HG03342 (cell line): ENCODE data around the gene TGM1.
"Not testable (repeated sequence)": the region's sequence is repeated elsewhere in the genome, so short reads cannot be mapped to it uniquely, and the experiment has no call there.

Source experiments
- ATAC-seq: cut with Tn5 transposase; IDR thresholded peaks from one replicate; pipeline ENCODE4 v1.9.1; 2021; ENCODE audit warnings: mild to moderate bottlenecking, moderate library complexity; ENCODE audit not compliant: unreplicated experiment

Gene TGM1

DNA sequence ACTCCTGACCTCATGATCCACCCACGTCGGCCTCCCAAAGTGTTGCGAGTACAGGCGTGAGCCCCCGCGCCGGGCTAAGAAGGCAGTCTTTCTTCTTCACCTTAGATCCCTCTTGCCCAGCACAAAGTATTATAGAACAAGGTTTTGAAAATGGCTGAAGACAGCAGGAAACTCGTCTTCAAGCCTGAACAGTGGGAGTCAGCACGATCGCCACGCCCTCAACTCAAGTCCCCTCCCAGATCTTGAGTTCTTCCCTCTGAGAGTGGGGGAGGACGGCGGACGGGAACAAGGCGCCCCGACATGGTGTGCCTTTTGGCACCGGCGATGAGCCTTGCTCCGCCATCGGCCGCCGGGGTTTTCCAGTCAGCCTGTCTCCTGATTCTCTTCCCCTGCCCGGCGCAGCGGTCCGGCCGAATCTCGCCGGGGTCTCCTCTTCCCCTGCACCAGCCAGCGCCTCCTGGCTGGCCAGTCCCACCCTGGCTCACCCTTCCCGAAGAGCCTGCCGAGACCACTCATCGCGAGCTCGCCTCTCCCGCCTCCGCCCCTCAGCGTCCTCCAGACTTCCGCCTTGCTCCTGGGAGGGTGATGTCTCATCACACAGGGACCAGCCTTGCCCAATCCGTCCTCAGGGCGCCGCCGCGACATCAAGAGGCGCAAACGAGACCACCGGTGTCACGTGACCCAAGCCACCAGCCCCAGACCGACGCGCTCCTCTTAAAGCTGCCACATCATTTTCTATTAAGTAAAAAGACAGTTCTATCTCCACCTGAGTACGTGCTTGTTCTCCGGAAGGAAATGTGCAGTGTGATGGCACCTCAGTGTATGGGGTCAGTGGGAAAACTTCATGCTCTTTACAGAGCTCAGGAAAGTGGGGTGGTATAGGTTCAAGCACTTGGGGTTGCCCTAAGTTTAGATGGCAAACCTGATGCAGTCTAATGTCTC, 49.8 kb downstream of the TGM1 start, which contains the start of gene CHMP4A:
Gene CHMP4A, minus strand, starts transcription at position 565 of the 942 bp plus-strand sequence. Its CDS starts 49 bp downstream, at position 516.
- ATAC-seq, result peak; percentile 75

- ATAC-seq, result no peak
Observed at GRCh38 chr14:24211311-24211710, 51.7 kb downstream of the TGM1 start.

- no peak for ATAC-seq
Observed at GRCh38 chr14:24207625-24208024, 55.4 kb downstream of the TGM1 start.

GRCh38 chr14:24207104-24207551, 55.8 kb downstream of the TGM1 start:
- no peak for ATAC-seq

DNA sequence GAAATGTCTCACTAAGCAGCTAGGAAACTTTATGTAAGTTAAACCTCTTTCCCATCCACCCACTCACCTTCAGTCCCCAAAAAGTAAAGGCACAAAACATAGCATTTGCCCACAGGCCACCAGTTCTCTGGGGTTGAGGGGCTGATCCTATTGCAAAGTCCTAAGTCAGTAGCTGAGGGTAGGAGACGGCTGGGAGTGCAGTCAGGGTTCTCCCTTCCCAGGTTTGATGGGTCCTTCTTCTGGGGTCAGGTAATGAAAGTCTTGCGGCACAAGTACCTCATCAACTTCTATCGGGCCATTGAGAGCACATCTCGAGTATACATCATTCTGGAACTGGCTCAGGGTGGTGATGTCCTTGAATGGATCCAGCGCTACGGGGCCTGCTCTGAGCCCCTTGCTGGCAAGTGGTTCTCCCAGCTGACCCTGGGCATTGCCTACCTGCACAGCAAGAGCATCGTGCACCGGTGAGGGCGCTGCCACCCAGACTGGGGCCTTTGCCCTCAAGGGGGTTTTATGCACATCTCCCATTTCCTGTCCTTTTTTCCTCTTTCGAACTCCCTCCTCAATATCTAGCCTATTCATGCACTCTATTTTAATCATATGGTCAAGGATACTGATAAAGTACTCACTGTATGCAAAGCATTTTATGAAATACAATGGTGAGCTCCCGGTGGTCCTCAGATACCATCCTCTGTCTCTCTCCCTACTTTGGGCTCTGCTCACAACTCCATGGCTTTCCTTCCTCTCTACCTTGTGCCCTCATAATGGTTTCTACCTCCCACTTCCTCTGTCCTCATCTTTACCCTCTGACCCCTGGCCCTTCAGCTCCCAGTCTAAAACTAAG, 56.5 kb downstream of the TGM1 start:
- ATAC-seq, result no peak

DNA sequence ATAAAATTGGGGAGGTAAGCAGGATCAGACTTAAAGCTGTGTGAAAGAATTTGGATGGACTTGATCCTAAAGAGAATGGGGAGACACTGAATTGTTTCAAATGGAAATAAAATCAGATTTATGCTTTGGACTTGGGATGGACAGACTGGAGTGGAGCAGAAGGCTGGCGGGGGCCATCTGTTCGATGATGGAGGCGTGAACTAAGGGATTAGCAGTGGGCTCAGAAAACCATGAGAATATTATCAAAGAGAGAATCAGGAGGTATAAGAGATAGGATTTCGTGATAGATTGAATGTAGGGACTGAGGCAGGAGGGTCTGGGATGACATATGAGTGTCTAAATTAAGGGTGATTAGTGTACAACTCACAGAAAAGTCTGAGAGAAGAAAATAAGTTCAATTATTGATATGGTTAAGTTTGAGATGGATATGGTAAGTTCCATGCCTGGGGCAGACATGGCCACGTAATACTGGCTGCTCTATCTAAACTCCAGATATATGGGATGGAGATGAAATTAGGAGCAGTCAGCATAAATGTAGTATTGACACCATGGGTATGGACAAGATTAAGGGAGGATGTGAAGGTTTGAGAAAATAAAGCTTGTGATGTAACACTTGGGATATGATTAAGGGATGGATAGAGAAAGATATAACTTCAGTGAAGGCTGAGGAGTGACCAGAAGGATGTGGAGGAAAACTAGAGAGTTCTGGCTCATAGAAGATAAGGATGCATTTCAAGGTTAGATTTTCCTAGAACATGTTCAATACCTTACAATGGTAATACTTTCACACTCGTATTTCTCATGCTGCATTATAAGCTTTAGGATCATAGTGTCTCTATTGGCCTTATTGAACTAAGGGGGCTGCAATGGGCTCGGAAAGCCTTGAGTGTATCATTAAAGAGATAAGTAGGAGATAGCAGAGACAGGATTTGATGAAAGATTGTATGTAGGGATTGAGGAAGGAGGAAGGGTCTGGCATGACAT, 58.5 kb downstream of the TGM1 start:
- no peak for ATAC-seq

DNA sequence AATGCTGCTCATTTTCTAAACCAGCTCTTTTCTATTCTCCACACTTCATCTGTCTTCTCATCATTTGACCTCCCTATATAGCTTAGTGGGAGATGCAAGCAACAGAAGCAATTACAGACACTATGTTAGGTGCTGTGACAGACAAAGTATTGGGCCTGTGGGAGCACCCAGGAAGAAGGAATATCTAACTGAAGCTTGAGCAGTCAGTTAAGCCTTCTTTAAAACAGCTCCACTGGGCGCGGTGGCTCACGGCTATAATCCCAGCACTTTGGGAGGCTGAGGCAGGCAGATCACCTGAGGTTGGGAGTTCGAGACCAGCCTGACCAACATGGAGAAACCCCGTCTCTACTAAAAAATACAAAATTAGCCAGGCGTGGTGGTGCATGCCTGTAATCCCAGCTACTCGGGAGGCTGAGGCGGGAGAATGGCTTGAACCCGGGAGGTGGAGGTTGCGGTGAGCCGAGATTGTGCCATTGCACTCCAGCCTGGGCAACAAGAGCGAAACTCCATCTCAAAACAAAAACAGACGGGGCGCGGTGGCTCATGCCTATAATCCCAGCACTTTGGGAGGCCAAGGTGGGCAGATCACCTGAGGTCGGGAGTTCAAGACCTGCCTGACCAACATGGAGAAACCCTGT, 59.6 kb downstream of the TGM1 start:
- ATAC-seq, result not testable (repeated sequence)

GRCh38 chr14:24202538-24202937, 60.4 kb downstream of the TGM1 start:
- ATAC-seq, result not testable (repeated sequence)
